ENCODE results near the gene VAV2.
A peak's percentile ranks its signal among the peaks of the same experiment; 100 is the strongest.

VAV2 gene

DNA sequence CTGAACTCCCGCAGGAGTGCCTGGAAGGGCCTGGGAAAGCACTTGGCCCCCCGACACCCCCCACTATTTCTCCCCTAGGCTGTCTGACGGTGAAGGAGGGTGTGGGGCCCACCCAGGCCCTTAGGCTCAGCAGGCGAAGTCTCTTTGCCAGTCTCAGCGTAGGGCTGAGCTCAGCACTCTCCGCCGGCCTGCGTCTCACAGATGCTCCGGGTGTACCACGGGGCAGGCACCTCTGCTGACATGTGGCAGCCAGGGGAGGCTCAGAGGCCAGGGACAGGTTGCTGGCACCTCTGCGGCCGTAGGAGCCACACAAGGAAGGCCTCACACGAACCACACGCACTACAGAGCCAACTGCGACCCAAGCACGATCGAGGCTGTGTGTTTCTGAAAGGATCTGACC is 114.2 kb downstream of the VAV2 start:
- H3K27ac ChIP-seq = no peak overlapping the region

DNA sequence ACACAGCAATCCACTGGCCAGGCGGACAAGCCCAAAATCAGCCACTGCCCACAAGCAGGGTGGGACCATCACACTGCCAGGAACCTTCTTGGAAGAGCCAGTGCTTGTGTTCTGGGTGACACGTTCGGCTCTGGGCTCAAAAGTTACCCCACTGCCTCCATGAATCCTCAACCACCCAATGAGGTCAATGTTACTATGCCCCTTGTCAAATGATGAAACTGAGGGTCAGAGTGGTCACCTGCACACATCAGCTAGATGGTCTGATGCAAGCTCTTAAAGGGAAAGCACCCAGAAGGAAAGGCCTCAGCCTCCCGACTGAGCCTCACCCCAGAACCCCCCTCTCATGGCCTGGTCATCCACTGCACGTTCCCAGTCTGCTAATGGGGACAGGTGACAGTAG is 114.8 kb downstream of the VAV2 start:
- Histone ChIP-seq H3K36me3 (no peaks in the 10 kb centered on the region), H3K27ac (no peak overlapping the region), H3K4me3 (no peak overlapping the region), H3K27me3 (no peaks in the 10 kb centered on the region), H3K4me1 (peaks cover 22 to 75% (median 52%) of the 10 kb centered on the region in 10 experiments), H3K9me3 (replicated peaks in 1 of 11) (no peaks in the 10 kb centered on the region), H3K9ac (no peak overlapping the region), H4K20me1 (peaks cover 48 to 98% (median 95%) of the 10 kb centered on the region in 11 experiments; a peak in 21 of 22 replicates), H3K4me2 (peak overlapping the region in 1 of 11 experiments; percentile 29; a peak in 1 of 22 replicates)
- no peak for TF ChIP-seq Cebpa-rat (IDR thresholded peaks at IDR 0.05)

More for the DNA sequence above, 114.2 kb downstream of the VAV2 start:
- H3K9me3 ChIP-seq (replicated peaks in 1 of 11) = no peaks in the 10 kb centered on the region
- H3K27me3 ChIP-seq = no peaks in the 10 kb centered on the region
- no peak overlapping the region; a peak in 1 of 22 replicates for H3K4me2 ChIP-seq
- no peak overlapping the region for H3K4me3 ChIP-seq
- peaks cover 50 to 100% (median 99%) of the 10 kb centered on the region in 11 experiments; a peak in 21 of 22 replicates for H4K20me1 ChIP-seq
- no peak for TF ChIP-seq Cebpa-rat (IDR thresholded peaks at IDR 0.05)
- H3K4me1 ChIP-seq = peaks cover 22 to 77% (median 49%) of the 10 kb centered on the region in 10 experiments
- H3K9ac ChIP-seq = 0 out of 22 replicates have a peak overlapping the region, but pooled peaks of 1 of the 11 experiments have one; percentile 6
- no peaks in the 10 kb centered on the region for H3K36me3 ChIP-seq

- H3K27me3 ChIP-seq = no peaks in the 10 kb centered on the region
- peaks cover 45 to 98% (median 96%) of the 10 kb centered on the region in 11 experiments; a peak in 21 of 22 replicates for H4K20me1 ChIP-seq
- H3K4me1 ChIP-seq = peaks cover 22 to 77% (median 51%) of the 10 kb centered on the region in 10 experiments
Measured at GRCh38 chr9:133876836-133877235, 115.3 kb downstream of the VAV2 start.

GRCh38 chr9:133876144-133876543 is 116.0 kb downstream of the VAV2 start:
- Histone ChIP-seq H4K20me1 (peaks cover 41 to 97% (median 92%) of the 10 kb centered on the region in 11 experiments; a peak in 21 of 22 replicates), H3K4me1 (peaks cover 17 to 74% (median 49%) of the 10 kb centered on the region in 10 experiments), H3K9ac (no peak overlapping the region), H3K4me2 (peak overlapping the region in 4 of 11 experiments; percentile 5 to 29 (median 18); a peak in 6 of 22 replicates), H3K27me3 (no peaks in the 10 kb centered on the region), H3K4me3 (no peak overlapping the region), H3K27ac (no peak overlapping the region), H3K36me3 (no peaks in the 10 kb centered on the region), H3K9me3 (replicated peaks in 1 of 11) (no peaks in the 10 kb centered on the region)
- no peak for TF ChIP-seq Cebpa-rat (IDR thresholded peaks at IDR 0.05)

More at GRCh38 chr9:133876836-133877235, 115.3 kb downstream of the VAV2 start:
- no peak overlapping the region for H3K4me3 ChIP-seq
- H3K4me2 ChIP-seq = peak overlapping the region in 4 of 11 experiments; percentile 5 to 29 (median 18); a peak in 4 of 22 replicates
- TF ChIP-seq Cebpa-rat (IDR thresholded peaks at IDR 0.05) = no peak
- no peaks in the 10 kb centered on the region for H3K36me3 ChIP-seq
- no peak overlapping the region for H3K9ac ChIP-seq
- no peaks in the 10 kb centered on the region for H3K9me3 ChIP-seq (replicated peaks in 1 of 11)
- no peak overlapping the region for H3K27ac ChIP-seq

DNA sequence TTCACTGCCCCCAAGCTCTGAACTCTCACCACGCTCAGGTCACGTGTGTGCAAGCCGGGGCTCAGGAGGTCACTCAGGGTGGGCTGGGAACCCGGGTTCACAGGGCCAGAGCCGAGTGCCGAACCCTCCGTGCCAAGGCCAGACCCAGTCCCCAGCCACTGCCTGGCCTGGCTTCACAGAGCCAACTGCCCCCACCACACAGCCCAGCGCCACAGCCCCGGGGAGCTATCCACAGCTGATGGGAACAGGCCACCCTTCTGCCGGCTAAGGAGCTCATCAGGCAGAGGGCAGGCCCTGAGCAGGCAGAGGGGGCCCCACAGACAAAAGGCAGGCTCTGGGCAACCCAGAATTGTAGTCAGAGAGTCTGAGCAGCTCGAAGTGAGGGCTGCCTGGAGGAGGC is 117.0 kb downstream of the VAV2 start:
- H3K4me1 ChIP-seq = peaks cover 13 to 67% (median 44%) of the 10 kb centered on the region in 10 experiments
- H4K20me1 ChIP-seq = peaks cover 33 to 91% (median 82%) of the 10 kb centered on the region in 11 experiments; a peak in 21 of 22 replicates
- H3K27me3 ChIP-seq = no peaks in the 10 kb centered on the region
- H3K9me3 ChIP-seq (replicated peaks in 1 of 11) = no peaks in the 10 kb centered on the region
- no peaks in the 10 kb centered on the region for H3K36me3 ChIP-seq
- TF ChIP-seq Cebpa-rat (IDR thresholded peaks at IDR 0.05) = no peak
- H3K9ac ChIP-seq = 0 out of 22 replicates have a peak overlapping the region, but pooled peaks of 1 of the 11 experiments have one; percentile 17
- no peak overlapping the region for H3K4me3 ChIP-seq
- H3K27ac ChIP-seq = no peak overlapping the region
- no peak overlapping the region for H3K4me2 ChIP-seq

- Histone ChIP-seq H3K9ac (peak overlapping the region in 2 of 11 experiments; percentile 18; a peak in 2 of 22 replicates), H3K4me1 (peaks cover 13 to 67% (median 44%) of the 10 kb centered on the region in 10 experiments), H4K20me1 (peaks cover 30 to 91% (median 78%) of the 10 kb centered on the region in 11 experiments; a peak in 21 of 22 replicates), H3K36me3 (no peaks in the 10 kb centered on the region), H3K27ac (no peak overlapping the region), H3K27me3 (no peaks in the 10 kb centered on the region), H3K4me2 (peak overlapping the region in 6 of 11 experiments; percentile 18 to 72 (median 64); a peak in 4 of 22 replicates), H3K4me3 (no peak overlapping the region), H3K9me3 (replicated peaks in 1 of 11) (no peaks in the 10 kb centered on the region)
- no peak for TF ChIP-seq Cebpa-rat (IDR thresholded peaks at IDR 0.05)
Measured at GRCh38 chr9:133874659-133875058, 117.5 kb downstream of the VAV2 start.

DNA sequence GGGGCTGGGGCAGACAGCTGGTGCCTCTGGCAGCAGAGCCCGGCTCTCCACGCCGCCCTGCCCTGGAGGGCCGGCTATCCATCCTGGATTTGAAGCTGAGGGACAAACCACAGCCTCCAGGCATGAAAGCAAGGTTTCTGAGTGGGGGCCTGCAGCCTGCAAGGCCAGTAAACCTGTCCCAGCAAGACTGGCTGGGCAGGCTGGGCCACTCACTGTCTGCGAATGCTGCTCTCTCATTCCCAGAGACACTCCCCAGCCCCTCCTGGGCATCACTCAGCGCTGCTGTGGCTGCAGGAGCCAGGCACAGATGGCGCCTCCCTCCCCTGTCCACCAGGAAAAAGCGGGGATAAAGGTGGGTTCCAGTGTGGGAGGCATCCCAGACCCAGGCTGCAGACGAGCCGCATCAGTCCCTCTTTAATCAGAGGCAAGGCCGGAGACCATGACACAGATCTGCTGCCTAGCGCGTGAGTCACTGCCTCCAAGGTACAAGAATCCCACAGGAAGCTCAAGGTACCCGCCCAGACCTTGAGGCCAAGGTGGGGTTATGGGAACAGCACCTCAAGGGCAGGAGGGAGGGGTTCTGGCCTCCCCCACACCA is 118.0 kb downstream of the VAV2 start:
- Histone ChIP-seq H3K4me1 (peaks cover 13 to 69% (median 44%) of the 10 kb centered on the region in 10 experiments), H4K20me1 (peaks cover 30 to 91% (median 78%) of the 10 kb centered on the region in 11 experiments; a peak in 21 of 22 replicates), H3K27me3 (no peaks in the 10 kb centered on the region), H3K36me3 (no peaks in the 10 kb centered on the region), H3K27ac (peak overlapping the region in 1 of 11 experiments; percentile 29; a peak in 4 of 22 replicates), H3K4me3 (no peak overlapping the region), H3K4me2 (peak overlapping the region in 10 of 11 experiments; percentile 18 to 72 (median 60); a peak in 16 of 22 replicates), H3K9me3 (replicated peaks in 1 of 11) (no peaks in the 10 kb centered on the region), H3K9ac (peak overlapping the region in 5 of 11 experiments; percentile 14 to 46 (median 37); a peak in 4 of 22 replicates)
- no peak for TF ChIP-seq Cebpa-rat (IDR thresholded peaks at IDR 0.05)

GRCh38 chr9:133873461-133873891 is 118.6 kb downstream of the VAV2 start:
- H4K20me1 ChIP-seq = peaks cover 24 to 91% (median 73%) of the 10 kb centered on the region in 11 experiments; a peak in 21 of 22 replicates
- H3K27ac ChIP-seq = peak overlapping the region in 2 of 11 experiments; percentile 19 to 29; a peak in 4 of 22 replicates
- H3K9ac ChIP-seq = peak overlapping the region in 7 of 11 experiments; percentile 6 to 46 (median 37); a peak in 9 of 22 replicates
- peak overlapping the region; percentile 42 to 72 (median 60); a peak in 21 of 22 replicates for H3K4me2 ChIP-seq
- no peaks in the 10 kb centered on the region for H3K9me3 ChIP-seq (replicated peaks in 1 of 11)
- no peak overlapping the region for H3K4me3 ChIP-seq
- no peaks in the 10 kb centered on the region for H3K27me3 ChIP-seq
- no peak for TF ChIP-seq Cebpa-rat (IDR thresholded peaks at IDR 0.05)
- H3K4me1 ChIP-seq = peaks cover 13 to 69% (median 44%) of the 10 kb centered on the region in 10 experiments
- H3K36me3 ChIP-seq = peaks cover 0 to under 1% (median 0%) of the 10 kb centered on the region in 11 experiments; a peak in 2 of 22 replicates

DNA sequence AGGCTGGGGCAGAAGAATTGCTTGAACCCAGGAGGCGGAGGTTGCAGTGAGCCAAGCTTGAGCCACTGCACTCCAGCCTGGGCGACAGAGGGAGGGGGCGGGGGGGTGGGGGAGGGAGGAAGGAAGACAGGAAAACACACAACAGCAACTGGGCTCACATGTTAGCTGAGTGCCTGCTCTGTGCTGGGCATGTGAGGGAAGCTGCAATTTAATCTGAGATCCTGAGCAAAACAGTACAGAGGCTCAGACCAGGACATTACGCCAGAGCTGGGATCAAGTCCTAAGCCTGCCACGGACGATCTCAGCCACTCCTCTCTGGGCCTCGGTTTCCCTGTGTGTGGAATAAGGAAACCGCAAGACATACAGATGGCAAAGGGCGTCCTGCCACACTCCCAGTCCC is 119.1 kb downstream of the VAV2 start:
- no peaks in the 10 kb centered on the region for H3K9me3 ChIP-seq (replicated peaks in 1 of 11)
- H3K9ac ChIP-seq = peak overlapping the region in 7 of 11 experiments; percentile 6 to 46 (median 37); a peak in 7 of 22 replicates
- peaks cover 0 to 5% (median 0%) of the 10 kb centered on the region in 11 experiments; a peak in 5 of 22 replicates for H3K36me3 ChIP-seq
- H3K4me2 ChIP-seq = peak overlapping the region; percentile 42 to 72 (median 60); a peak in 21 of 22 replicates
- no peak for TF ChIP-seq Cebpa-rat (IDR thresholded peaks at IDR 0.05)
- H3K4me1 ChIP-seq = peaks cover 13 to 68% (median 44%) of the 10 kb centered on the region in 10 experiments
- H3K27ac ChIP-seq = peak overlapping the region in 2 of 11 experiments; percentile 19 to 29; a peak in 4 of 22 replicates
- H4K20me1 ChIP-seq = peaks cover 22 to 91% (median 71%) of the 10 kb centered on the region in 11 experiments; a peak in 21 of 22 replicates
- H3K4me3 ChIP-seq = no peak overlapping the region
- no peaks in the 10 kb centered on the region for H3K27me3 ChIP-seq
